Brain microvascular endothelial cell (primary cell): ENCODE results near the gene MRPS14.

Experiments
- DNase-seq: peaks from one replicate; pipeline ENCODE4 v3.0.0-alpha.2; 2020
- H3K27ac ChIP-seq: fragments of 250-450 bp; sonication (Bioruptor Pico); 2 replicates; pipeline ENCODE4 v1.5.1; 2020; ENCODE audit warnings: mild to moderate bottlenecking, moderate library complexity
- H3K27me3 ChIP-seq: fragments of 250-450 bp; sonication (Bioruptor Pico); replicated peaks from 2 replicates; pipeline ENCODE4 v1.5.1; 2020; ENCODE audit warnings: mild to moderate bottlenecking
- H3K36me3 ChIP-seq: fragments of 250-450 bp; sonication (Bioruptor Pico); replicated peaks from 2 replicates; pipeline ENCODE4 v1.5.1; 2020; ENCODE audit warnings: mild to moderate bottlenecking
- H3K4me3 ChIP-seq: 2 replicates; pipeline ENCODE4 v1.5.1; 2011; ENCODE audit warnings: low read depth, mild to moderate bottlenecking, control low read depth, low read length, moderate library complexity
- in situ Hi-C: cut with HindIII; loops from 2 replicates; pipeline ENCODE4 v1.10.0; 2017; ENCODE audit warnings: low sequenced_read_pairs, low pct_ligation_motif_present
- TF ChIP-seq, protein P1 (sequence below): IDR thresholded peaks from 2 replicates; pipeline ENCODE4 v1.5.1; 2011; ENCODE audit warnings: low read depth, mild to moderate bottlenecking, moderate library complexity, low read length, control low read depth, inconsistent platforms; ENCODE audit errors: missing control alignments

MRPS14 gene

DNA sequence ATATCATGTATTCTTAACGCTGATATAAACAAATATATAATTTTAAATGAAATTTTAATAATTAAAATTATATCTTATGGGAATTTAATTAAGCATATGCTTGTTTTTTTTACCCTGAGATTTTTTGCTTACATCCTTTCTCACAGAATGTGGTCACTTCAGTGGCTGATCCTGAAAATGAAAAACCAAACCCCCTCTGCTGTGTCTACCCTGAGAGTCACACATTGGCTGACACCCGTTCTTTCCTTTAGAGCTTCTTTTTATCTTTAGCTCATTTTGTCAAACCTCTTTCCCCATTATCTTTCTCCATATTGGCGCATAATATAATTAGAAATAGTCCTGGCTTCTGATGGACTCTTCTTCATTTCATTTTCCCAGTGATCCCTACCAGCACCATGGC lies 34.2 kb downstream of the MRPS14 start:
- no peak overlapping the region for H3K4me3 ChIP-seq
- TF ChIP-seq, protein P1, sequence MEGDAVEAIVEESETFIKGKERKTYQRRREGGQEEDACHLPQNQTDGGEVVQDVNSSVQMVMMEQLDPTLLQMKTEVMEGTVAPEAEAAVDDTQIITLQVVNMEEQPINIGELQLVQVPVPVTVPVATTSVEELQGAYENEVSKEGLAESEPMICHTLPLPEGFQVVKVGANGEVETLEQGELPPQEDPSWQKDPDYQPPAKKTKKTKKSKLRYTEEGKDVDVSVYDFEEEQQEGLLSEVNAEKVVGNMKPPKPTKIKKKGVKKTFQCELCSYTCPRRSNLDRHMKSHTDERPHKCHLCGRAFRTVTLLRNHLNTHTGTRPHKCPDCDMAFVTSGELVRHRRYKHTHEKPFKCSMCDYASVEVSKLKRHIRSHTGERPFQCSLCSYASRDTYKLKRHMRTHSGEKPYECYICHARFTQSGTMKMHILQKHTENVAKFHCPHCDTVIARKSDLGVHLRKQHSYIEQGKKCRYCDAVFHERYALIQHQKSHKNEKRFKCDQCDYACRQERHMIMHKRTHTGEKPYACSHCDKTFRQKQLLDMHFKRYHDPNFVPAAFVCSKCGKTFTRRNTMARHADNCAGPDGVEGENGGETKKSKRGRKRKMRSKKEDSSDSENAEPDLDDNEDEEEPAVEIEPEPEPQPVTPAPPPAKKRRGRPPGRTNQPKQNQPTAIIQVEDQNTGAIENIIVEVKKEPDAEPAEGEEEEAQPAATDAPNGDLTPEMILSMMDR: no peak
- H3K36me3 ChIP-seq: no peaks in the 10 kb centered on the region
- H3K27ac ChIP-seq: no peak overlapping the region
- in situ Hi-C loops: no loop called here
- no peaks in the 10 kb centered on the region for H3K27me3 ChIP-seq
- DNase-seq: no peak

DNA sequence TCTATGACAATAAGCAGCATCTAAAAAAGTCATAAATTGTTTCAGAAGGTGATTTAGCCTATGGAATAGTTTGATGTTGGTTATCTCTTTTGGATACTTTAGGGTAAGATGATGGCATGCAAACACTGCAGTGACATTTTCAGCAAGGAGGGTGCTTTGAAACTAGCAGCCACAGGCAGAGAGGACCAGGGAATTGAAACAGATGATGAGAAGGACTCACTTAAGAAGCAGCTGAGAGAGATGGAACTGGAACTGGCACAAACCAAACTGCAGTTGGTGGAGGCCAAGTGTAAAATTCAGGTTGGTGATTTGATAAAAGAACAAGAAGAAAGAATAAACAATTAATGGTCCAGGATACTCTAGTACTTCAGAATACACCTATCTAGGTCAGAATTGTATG lies 34.7 kb downstream of the MRPS14 start:
- in situ Hi-C loops: no loop called here
- Histone ChIP-seq H3K36me3 (no peaks in the 10 kb centered on the region), H3K27me3 (no peaks in the 10 kb centered on the region), H3K4me3 (no peak overlapping the region), H3K27ac (no peak overlapping the region)
- DNase-seq: no peak
- TF ChIP-seq, protein P1: no peak

DNA sequence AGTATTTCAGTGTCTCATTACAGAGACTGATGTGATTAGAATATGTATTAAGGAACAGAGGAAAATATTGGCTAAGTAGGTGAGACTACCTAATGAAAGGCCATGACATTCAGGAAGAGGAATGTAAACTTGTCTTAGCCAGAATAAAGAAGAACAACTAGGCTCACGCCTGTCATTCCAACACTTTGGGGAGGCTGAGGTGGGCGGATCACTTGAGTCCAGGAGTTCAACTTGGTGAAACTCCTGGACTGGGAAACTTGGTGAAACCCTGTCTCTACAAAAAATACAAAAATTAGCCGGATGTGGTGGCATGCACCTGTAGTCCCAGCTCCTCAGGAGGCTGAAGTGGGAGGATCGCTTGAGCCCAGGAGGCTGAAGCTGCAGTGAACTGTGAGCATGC lies 38.3 kb downstream of the MRPS14 start:
- Histone ChIP-seq H3K27me3 (no peaks in the 10 kb centered on the region), H3K4me3 (no peak overlapping the region), H3K36me3 (no peaks in the 10 kb centered on the region), H3K27ac (no peak overlapping the region)
- DNase-seq: no peak
- TF ChIP-seq, protein P1: no peak
- in situ Hi-C loops: no loop called here

DNA sequence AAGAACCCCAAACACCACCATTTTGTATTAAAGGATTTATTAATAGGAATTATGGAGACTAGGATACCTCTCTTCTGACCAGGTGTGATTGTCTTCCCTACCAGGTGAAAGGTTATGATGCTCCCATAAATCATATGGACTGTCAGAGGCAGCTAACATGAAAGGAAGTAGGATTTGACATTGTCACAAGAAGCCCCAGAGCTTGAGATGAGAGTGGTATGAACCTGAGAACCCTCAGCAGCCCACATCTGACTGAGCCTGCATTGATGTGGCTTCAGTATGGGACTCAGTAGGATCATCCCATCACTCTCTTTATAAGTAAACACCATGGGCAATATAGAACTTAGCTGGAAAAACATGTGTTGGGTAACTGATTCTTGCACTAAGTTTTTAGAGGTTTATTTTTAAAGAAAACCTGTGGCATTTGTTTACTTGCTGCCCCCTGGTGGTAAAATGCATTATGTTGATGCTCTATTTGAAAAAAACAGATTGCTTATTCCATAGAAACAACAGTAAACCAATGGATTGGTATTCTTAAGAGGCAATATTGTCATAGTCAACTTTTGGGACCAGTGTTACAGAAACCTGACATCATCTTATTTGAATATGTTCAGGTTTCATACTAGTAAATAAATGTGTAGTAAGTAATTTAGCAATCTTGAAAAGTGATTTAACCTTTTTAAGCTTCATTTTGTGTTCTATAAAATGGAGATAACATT lies 40.1 kb downstream of the MRPS14 start:
- no peaks in the 10 kb centered on the region for H3K27me3 ChIP-seq
- peak; percentile 57 for DNase-seq
- no peaks in the 10 kb centered on the region for H3K36me3 ChIP-seq
- TF ChIP-seq, protein P1: peak; percentile 54
- in situ Hi-C loops: no loop called here
- H3K27ac ChIP-seq: no peak overlapping the region
- no peak overlapping the region for H3K4me3 ChIP-seq

DNA sequence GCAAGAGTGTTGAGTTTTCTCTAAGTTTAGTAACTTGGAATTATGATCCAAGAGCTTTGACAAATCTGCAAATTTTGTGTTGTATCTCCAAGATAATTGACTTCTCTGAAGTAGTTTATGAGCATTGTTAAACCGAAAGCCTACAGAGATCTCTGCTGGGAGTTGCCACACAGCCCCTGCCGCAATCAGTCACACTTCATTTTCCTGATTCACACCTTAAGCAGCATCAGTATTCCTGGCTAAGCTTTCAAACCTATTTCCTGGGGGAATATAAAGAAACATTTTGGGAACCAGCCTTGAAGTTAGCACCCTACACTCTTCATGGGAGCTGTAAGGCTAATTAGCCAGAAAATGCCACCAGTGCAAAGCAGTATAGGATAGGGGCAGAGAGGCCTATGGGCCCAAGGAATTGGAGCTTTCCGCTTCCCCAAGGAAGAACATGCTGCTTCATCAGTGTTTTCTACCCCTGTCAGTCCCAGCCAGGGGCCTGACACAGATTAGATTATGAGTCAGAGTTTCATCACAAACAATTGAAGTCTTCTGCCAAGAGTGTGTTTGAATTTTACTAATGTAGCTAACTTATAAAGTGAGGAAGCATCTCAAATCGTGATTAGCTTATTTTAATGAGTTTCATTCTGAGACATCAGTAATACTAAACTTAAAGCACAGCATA lies 46.7 kb downstream of the MRPS14 start:
- Histone ChIP-seq H3K4me3 (no peak overlapping the region), H3K27me3 (no peaks in the 10 kb centered on the region), H3K27ac (no peak overlapping the region), H3K36me3 (no peaks in the 10 kb centered on the region)
- DNase-seq: peak; percentile 54
- TF ChIP-seq, protein P1: no peak
- in situ Hi-C loops: no loop called here
